22Rv1 (cell line): Measurements from ENCODE around the gene DISP2.

Source experiments
- CTCF ChIP-seq: fragments of 450-650 bp; IDR thresholded peaks from 2 replicates; pipeline ENCODE4 v1.5.1; 2017; ENCODE audit warnings: mild to moderate bottlenecking
- ZFX ChIP-seq: fragments of 450-650 bp; IDR thresholded peaks from 2 replicates; pipeline ENCODE4 v1.6.1; 2017; ENCODE audit warnings: antibody characterized with exemption, borderline replicate concordance

DNA sequence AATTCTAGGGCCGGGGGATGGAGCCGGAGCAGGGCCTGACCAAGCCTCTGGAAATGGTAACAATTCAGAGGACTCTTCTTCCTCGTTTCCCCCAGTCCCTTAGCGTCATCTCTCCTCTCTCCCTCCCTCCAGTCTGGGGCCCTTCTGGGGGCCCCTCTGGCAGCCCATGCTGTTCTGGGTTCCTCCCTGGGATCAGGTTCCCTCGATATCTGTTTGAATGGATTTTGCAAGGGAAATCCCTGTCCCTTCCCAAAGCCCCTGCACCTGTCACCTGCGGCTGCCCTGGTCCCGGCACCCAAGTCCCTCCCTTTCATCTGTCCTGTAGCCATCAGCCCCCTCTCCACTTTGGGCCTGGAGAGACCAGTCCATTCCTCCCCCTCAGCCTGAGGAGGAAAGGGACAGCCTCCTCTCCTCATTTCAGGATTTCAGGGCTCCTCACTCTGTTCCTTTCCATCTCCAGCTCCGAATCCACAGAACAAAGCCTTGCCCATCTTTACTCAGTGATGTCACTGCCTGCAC, 48.6 kb upstream of the DISP2 start:
- TF ChIP-seq CTCF (no peak), ZFX (no peak)
